T-helper 2 cell (primary cell): ENCODE measurements around the gene OGFR.
A peak's percentile ranks its signal among the peaks of the same experiment; 100 is the strongest.

Experiments
- DNase-seq, 5 experiments: peaks; one replicate each; pipeline versions ENCODE4 v3.0.0 to v3.0.0-alpha.2; 2012 to 2022

Gene OGFR

DNA sequence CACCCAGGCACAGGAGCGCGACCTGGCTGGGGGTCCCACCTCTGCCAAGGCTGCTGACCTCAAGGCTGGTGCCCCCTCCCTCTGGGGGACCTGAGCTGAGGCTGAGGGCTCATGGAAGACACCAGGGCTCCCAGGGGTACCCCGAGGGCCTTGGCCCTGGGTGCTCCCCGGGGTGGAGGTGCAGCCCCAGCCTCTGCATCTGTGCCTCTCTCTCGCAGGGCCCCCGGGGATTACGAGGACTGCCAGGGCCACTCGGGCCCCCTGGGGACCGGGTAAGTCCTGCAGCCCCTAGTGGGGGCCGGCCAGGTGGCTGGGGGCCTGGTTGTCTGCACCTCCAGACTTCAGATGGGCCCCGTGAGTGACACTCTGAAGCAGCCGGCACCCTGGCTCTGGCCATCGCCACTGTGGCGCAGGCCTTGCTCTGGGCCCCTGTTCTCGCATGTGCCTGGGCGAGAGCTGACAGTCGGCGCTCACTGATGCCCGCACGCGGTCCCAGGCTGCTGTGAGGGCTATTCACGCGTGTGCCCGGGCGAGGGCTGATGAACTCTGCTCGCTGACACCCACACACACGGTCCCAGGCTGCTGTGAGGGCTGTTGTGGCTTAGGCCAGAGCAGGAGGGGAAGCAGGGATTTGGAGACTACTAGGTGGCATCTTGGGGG is 21.5 kb downstream of the OGFR start:
- DNase-seq, result no peak

DNA sequence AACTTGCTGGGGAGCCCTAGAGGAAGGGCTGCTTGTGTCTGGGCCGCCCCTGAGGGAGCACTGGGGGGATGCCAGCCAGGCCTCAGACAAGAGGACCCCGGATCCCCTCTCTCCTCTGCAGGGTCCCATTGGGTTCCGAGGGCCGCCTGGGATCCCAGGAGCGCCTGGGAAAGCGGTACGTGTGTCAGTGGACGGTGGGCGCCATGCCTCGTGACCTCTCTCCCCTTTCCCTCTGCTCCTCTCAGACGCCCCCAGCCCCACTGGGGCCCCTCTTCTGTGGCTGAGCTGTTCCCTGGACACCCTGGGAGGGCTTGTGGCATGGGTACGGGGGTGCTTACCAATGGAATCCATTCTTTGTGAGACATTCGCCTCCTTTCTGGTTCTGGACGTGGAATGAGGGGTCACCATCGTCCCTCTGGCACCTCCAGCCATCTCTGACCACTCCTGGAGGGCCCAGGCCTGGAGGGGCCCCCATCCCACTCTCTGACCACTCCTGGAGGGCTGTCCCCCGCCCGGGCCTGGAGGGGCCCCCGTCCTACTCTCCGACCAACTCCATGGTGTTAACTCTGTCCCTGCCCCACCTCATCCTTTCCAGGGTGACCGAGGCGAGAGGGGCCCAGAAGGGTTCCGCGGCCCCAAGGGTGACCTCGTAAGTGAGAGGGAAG is 22.1 kb downstream of the OGFR start:
- no peak for DNase-seq

DNA sequence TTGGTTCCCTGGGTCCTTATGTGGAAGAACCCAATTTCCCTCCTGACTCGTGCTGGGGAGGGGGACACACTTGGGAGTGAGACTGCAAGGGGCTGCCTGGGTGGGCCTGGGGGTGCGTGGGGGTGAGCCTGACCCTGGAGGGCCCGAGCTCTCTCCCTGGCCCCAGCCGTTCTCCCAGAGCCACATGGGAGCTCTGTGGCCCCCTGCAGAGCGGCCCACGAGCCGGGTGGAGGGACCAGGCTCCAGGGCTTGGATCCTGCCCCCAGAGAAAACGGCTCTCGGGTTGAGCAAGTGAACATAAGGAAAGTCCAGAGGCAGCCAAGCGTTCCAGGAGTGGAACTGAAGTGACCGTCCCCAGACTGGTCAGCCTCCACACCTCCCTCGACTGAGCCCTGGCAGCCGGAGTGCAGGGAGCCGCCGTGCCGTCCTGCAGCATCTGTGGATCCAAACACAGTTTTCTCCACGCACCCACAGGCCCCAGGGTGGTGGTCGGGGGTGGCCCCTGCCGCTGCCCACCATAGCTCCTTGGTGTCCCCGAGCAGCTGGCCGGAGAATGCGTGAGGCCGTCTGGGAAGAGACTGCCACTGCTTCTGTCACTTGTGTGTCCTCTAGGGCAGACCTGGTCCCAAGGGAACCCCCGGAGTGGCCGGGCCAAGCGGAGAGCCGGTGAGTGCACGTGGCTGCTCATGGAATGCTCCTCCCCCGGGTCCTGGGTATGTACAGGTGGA is 22.8 kb downstream of the OGFR start:
- no peak for DNase-seq

DNA sequence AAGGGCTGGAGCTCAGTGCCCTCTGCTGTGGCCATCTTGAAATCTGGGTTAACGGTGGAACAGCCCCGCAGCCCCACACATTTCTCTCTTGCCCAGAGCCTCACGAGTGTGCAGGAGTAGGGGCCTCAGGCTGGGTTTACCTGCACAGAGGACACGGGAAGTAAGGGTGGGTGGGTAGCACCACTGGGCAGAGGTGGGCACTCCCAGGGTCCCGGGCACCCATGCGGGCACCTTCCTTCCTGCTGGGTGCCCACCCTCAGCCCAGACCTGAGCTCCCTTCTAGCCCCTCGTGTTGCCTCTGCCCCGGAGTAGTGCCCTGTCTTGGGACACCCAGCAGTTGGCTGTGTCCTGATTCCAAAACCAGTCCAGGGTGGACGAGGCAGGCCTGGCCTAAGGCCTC is 23.4 kb downstream of the OGFR start:
- no peak for DNase-seq

DNA sequence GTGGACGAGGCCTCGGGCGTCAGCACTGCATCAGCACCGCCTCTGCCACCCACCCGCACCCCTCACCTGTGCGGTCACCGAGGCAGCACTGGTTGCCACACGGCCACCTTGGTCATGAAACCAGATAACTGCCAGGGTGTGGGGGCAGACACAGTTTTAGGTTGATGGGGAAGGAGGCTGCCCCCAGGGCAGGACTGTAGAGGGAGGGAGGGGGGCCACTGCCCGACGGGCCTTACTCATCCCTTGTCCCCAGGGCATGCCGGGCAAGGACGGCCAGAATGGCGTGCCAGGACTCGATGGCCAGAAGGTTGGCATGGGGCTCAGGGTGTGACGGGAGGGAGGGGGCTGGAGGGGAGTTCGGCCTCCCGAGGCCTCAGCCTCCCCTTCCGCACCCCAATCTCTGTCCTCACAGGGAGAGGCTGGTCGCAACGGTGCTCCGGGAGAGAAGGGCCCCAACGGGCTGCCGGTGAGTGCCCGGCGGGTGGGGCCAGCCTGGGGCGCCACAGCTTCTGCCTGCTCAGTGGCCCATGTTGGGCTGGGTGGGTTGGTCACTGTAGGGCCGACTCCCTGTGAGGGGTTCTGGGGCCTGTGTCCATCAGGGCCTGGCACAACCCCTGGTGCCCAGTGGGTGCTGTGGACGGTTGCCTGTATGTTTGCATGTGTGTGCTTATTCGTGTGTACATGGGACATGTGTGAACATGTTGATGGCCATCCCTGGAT is 24.0 kb downstream of the OGFR start:
- DNase-seq, result no peak

DNA sequence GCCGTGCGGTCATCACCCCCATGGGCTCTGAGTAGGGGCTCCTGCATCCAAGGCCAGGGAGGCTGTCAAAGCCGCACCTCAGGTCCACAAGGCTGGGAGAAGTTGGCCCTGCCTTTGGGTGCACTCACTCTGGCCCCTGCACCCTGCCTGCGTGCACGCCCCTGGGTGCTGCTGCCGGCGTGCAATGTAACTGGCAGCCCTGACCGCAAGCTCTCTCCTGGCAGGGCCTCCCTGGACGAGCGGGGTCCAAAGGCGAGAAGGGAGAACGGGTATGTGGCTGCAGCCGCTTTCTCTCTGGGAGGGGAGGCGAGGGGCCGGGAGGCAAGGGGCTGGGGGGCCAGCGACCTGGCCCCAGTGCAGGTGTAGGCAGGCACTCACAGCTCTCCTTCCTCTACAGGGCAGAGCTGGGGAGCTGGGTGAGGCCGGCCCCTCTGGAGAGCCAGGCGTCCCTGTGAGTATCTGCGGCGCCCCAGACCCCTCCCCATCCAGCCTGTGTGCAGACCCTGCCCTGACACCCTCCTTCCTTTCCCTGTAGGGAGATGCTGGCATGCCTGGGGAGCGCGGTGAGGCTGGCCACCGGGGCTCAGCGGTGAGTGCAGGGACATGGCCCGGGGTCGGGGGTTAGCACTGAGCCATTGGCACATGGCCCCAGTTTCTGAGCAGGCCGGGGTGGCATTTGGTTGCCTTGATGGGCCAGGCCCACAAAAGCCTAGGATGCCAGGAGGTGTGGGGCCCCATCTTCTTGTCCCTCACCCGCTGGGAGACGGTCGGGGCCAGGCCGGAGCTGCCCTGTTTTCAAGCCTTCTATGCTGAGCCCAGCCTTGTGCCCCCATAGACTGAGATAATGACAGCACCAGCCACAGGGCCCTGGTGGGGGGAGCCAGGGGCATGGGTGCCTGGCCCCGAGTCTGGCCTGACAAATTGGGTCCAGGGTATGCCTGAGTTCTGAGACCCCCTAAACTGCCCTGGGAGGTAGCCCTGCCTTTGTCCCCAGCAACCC is 24.9 kb downstream of the OGFR start:
- no peak for DNase-seq

DNA sequence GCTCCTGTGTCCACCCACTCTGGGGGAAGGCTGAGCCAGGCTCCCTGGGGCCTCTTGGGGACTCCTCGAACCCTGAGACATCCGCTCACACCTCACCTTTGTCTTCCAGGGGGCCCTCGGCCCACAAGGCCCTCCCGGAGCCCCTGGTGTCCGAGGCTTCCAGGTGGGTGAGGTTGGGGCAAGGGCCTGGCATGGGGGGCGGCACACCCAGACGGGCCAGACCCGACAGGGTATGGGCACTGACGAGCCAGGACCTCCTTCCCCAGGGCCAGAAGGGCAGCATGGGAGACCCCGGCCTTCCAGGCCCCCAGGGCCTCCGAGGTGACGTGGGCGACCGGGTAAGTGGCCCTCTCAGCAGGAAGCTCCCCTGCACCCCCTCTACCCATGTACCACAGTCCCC is 25.6 kb downstream of the OGFR start:
- DNase-seq, result no peak

DNA sequence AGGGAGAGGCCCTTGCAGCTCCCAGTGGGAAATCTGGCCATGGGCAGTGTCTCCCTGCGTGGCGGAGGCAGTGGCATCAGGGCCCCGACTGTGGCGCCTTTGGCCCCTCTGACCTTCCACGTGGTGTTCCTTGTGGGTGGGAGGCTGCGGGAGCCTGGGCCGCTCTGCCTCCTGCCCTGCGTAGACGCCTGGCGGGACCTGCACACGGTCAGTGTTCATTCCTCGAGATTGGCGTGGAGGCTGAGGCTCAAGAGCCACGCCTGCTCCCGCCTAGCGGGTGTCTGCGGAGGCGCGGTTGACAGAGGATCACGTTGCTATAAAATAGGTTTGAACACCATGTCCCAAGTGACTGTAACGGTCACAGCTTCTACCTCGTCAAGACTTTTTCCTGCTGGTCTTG is 26.2 kb downstream of the OGFR start:
- DNase-seq, result no peak

DNA sequence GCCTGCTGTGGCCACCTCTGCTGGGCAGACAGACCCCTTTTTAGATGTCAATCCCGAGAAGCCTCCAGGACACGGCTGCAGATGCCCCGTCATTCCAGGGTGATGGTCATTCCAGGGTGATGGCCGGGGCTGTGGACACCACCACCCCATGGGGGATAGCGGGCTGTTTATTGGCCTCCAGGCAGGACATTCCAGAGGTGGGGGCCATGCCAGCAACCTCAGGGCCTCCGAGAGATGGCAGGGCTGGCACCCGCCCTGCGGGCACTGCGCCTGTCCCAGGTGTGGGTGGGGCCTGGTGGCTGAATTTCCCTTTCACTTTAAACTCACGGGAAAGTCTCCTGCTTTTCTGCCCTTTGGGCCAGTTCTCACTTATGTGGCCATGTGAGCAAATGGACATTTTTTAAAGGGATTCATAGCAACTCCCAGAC is 26.7 kb downstream of the OGFR start:
- no peak for DNase-seq

DNA sequence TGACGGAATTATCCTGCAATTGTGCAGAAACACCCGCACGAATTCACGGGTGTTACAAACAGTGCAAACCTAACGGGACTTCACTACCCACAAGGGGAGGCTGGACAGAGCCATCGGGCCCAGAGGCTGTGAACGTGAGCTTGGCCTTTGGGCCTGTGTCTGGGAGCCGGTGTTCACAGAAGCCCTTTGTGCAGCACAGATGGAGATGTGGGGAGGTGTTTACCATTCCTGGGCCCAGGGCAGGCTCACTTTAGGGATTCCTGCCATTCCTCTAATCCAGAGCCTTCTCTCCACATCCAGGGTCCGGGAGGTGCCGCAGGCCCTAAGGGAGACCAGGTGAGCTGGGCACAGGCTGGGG is 27.2 kb downstream of the OGFR start:
- DNase-seq, result no peak

DNA sequence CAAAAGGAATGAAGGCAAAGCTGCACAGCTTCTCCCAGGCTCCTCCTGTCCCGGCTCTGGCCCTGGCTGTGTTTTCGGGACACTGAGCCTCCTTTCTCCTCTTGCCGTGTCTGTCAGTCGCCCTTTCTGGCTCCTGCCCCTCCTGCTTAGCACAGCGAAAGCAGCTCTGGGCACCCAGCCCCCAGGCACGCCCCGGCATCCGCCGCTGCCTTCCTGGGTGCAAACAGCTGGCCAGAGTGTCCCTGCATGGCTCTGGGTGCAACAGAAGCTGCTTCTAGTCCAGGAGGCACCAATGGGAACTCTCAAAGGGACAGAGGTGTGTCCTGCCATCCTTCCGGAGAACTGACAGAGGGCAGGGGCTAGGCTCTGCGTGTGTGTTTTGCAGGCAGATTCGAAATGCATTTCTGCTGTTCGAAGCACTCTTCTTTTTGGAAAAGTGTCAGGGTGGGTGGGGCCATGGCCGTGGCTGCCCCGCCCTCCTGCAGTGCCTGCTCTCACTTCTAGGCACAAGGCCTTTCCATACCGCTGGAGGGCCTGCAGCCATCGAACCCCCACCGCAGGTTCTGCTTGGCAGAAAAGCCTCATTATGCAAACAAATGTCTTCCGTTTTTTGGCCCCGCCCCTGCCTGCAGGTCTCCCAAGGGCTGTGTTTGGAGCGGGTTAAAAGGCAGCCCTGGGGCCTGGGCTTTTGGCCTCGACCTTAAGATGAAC is 27.7 kb downstream of the OGFR start:
- peak in 1 of 5 experiments; percentile 82 for DNase-seq

DNA sequence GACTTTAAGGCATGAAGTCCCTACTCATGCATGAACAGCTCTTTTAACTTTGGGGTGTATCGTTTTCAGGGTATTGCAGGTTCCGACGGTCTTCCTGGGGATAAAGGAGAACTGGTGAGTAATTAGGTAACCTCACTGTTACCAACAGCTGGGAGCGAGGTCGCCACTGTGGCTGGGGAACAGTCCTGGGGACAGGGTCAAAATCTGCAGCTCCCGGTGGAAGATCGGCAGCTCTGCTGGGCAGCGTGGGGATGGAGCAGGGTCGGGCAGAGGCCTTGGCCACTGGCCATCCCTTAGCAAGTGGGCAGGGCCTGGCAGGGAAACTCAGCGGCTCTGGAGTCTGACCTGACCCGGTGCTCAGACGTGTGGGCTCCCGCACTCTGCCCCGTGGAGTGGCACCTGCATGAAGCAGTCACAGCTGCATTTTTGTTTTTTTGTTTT is 28.3 kb downstream of the OGFR start:
- DNase-seq, result no peak

DNA sequence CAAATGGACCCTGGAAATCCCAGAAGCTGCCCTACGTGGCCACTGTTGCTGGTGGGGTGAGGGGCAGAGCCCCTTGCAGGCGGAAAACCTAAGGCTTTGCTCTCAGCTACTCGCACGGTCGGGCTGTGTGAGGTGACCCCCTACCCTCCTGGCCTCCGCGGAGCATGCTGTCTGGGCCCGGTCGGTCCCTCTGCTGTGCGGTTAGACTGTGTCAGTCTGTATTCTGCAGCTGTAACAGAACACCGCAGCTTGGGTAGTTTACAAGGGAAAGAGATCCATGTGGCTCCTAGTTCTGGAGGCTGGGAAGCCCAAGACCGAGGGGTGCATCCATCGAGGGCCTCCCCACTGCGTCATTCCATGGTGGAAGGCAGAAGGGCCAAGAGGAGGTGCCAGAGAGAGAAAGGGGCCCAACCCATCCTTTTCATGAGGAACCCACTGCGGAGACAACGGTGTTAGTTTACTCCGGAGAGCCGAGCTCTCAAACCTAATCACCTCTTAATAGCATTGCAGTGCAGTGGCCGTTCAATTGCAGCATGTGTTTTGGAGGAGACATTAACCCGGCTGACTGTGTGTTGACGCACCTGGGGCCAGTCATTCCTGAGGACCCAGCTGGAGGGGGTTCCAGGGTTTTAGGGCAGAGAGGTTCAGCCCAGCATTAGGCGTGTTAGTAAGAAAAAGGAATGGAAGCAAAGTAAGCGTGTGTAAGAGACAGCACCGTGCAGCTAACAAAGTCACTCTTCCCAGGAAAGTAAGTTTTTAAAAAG is 30.5 kb downstream of the OGFR start:
- no peak for DNase-seq

DNA sequence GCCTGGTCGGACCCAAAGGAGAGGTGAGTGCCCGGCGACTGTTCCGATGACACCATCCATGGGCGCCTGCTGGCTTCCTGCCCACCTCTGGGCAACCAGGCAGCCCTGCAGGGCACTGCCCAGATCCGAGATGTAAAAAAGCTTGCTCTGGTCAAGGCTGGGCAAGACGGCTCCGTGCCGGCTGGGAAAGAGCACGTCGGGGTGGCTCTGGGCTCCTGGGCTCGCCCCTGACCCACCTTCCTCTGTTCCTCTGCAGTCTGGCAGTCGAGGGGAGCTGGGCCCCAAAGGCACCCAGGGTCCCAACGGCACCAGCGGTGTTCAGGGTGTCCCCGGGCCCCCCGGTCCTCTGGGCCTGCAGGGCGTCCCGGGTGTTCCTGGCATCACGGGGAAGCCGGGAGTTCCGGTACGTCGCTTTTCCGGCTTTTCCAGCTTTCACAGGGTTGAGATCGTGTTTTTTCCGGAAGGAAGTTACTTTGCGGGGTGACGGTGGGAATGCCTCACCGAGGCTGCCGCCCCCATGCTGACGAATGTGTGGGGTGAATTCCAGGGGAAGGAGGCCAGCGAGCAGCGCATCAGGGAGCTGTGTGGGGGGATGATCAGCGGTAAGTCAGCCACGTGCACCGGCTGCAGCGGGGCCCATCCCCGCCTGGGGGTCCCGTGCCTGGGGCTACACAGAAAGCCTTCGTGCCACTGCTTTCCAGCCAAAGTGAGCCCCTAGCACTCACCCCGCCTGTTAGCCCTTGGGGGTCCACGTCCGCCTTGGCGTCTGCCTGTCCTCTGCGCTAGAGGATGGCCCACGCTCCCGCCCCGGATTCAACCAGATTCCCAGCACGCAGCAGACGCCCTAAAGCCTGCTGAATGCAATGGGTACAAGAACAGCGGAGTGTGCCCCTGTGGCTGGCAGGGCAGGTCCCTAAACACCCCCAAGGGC is 31.6 kb downstream of the OGFR start:
- no peak for DNase-seq

DNA sequence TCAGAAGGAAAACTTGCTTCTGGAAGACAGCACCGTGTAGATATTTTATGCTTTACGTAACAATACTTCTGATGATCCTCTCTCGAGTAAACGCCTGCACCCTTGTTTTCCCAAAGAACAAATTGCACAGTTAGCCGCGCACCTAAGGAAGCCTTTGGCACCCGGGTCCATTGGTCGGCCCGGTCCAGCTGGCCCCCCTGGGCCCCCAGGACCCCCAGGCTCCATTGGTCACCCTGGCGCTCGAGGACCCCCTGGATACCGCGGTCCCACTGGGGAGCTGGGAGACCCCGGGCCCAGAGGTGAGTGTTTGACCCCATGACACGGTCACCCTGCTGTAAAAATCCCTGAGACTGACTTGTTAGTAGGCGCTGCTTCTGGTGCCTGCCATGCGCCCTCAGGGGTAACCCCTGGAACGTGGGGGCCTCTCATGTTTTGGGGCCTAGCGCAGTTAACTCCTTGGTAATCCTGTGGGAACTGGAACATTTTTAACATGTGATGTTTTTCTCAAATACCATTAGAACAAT is 32.4 kb downstream of the OGFR start:
- DNase-seq, result no peak

DNA sequence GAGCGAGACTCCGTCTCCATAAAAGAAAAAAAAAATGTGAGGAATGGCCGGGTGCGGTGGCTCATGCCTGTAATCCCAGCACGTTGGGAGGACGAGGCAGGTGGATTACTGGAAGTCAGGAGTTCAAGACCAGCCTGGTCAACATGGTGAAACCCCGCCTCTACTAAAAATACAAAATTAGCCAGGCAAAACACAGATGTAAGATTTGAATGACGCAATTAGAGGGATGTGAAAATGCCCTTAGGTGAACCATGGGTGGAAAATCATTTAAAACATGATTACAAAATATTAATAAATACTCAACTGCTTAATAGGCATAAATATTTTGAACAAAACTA is 33.1 kb downstream of the OGFR start:
- DNase-seq, result no peak

DNA sequence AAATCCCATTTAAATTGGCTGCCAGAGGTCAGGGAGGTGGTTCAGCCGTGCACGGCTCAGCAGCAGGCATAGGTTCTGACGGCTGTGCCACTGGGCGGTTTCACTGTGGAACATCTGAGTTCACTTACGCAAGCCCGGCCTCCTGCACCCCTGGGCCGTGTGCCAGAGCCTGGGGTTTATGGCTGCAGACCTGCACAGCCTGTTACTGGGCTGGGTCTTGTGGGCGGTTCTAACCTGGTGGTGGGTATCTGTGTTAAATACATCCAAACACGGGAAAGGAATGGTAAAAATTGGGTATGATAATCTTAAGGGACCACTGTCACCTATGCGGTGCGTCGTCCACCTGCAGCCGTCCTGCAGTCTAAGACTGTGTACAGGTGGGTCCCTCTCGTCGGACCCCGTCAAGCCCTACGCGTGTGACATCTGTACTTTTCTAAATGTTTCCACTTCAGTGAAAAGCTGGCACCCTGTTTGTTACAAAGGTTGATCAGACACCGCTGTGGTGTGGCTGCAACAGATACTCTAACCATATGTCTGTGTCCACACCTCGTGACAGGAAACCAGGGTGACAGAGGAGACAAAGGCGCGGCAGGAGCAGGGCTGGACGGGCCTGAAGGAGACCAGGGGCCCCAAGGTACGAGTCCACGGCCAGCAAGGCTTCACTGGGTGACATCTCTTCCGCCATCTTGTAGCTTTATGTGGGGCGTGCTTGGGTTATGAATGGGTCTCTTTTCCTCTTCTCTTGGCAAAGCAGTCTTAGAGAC is 33.7 kb downstream of the OGFR start:
- DNase-seq, result no peak

DNA sequence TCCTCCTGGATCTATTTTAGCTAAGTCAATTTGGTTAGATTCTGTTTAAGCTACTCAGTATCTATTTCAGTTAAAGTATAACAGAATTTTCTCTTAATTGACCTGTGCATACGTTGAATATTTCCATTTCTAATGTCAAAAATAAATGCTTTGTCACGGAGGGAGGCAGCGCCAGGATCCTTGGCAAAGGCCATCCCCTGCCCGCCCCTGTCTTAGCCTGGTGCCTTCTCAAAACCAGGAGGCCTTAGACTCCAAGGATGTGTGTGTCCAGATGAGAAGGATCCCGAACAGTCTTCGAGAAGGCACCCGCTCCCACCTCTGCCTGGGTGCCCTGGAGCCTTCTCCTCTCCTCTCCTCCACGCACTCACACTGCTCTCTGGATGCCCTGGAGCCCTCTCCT is 34.6 kb downstream of the OGFR start:
- DNase-seq, result no peak

DNA sequence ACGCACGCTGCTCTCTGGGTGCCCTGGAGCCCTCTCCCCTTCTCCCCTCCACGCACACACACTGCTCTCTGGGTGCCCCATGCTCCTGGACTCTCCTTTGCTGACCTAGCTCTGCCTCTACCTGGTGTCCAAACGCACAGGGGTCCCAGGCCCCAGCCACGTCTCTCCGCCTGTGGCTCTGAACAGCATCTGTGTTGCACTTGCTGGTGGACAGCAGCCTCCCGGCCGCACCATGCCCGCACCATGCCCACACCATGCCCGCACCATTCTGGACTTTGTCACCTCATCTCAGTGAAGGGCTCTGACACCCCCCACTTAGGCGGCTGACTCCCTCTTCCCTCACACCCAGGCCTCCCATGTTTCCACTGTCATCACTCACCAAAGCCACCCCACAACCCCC is 35.2 kb downstream of the OGFR start:
- DNase-seq, result no peak
